Activated T-helper 2 cell treated with anti-CD3 and anti-CD28 coated beads, Interferon-gamma antibody, Interleukin-2, Interleukin-4, amounts not matched to agents 10 μg/mL and 5 μg/mL and 100 μg/mL, durations not matched to agents 14 hours and 24 hours and 36 hours (primary cell): ENCODE measurements around the gene SPDEF. TPM values are rescaled to one million over a fixed set of nuclear protein-coding genes. Genes with fewer than 3 reads are reported as not detected.

Experiments
- DNase-seq: peaks from one replicate; pipeline ENCODE4 v3.0.0; 2021; ENCODE audit warnings: low spot score
- H3K27ac Mint-ChIP-seq: one replicate; pipeline ENCODE4 v1.8.0; 2021; ENCODE audit warnings: mixed read lengths
- H3K27me3 Mint-ChIP-seq: one replicate; pipeline ENCODE4 v1.8.0; 2021; ENCODE audit warnings: low read depth, mixed read lengths
- H3K36me3 Mint-ChIP-seq: one replicate; pipeline ENCODE4 v1.8.0; 2021; ENCODE audit warnings: low read depth, mixed read lengths
- H3K4me1 Mint-ChIP-seq: one replicate; pipeline ENCODE4 v1.8.0; 2021; ENCODE audit warnings: low read depth, mixed read lengths
- H3K4me3 Mint-ChIP-seq: one replicate; pipeline ENCODE4 v1.8.0; 2021; ENCODE audit warnings: low read depth, mild to moderate bottlenecking, moderate library complexity, mixed read lengths
- H3K9me3 Mint-ChIP-seq: one replicate; pipeline ENCODE4 v1.8.0; 2021; ENCODE audit warnings: mixed read lengths
- intact Hi-C: fragments of 100-400 bp; cut with micrococcal nuclease; formaldehyde crosslinking; loops from one replicate; pipeline ENCODE4 v1.15.1; 2023
- total RNA-seq: library from RNA; stranded (reverse); gene quantifications from 2 replicates; pipeline ENCODE4 v1.2.3, GENCODE V29; 2022

The SPDEF gene
- total RNA-seq, 1 donor from 2014 or later, result 0.16 TPM

GRCh38 chr6:34555328-34555727, 801 bp downstream of the SPDEF start:
- Mint-ChIP-seq H3K27ac (no peak overlapping the region), H3K27me3 (no peaks in the 10 kb centered on the region), H3K4me1 (peaks cover 7% of the 10 kb centered on the region), H3K4me3 (no peak overlapping the region), H3K9me3 (no peaks in the 10 kb centered on the region), H3K36me3 (no peaks in the 10 kb centered on the region)
- intact Hi-C loops, result no loop called here
- no peak for DNase-seq

DNA sequence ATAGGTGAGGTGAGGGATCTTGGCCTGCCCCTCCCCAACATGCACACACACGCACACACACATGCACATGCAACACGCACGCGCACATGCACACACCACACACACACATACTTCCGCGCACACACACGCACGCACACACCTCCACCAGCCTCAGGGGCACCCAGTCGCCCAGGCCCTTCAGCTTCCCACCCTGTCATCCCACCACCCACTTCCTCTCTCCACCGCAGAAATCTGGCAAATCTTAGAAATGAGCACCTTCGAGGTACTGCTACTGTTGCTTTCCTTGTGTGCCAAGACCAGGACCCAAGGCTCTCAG, 1.2 kb downstream of the SPDEF start:
- intact Hi-C loops, result no loop called here
- Mint-ChIP-seq H3K36me3 (no peaks in the 10 kb centered on the region), H3K9me3 (no peaks in the 10 kb centered on the region), H3K4me1 (peaks cover 7% of the 10 kb centered on the region), H3K27ac (no peak overlapping the region), H3K4me3 (no peak overlapping the region), H3K27me3 (no peaks in the 10 kb centered on the region)
- DNase-seq, result no peak

- intact Hi-C loops, result no loop called here
- no peak for DNase-seq
- H3K27ac Mint-ChIP-seq, result no peak overlapping the region
These were observed 1.7 kb downstream of the SPDEF start for GRCh38 chr6:34554291-34555006.

GRCh38 chr6:34553750-34554149, 2.4 kb downstream of the SPDEF start:
- no peaks in the 10 kb centered on the region for H3K9me3 Mint-ChIP-seq
- H3K4me3 Mint-ChIP-seq, result no peak overlapping the region
- H3K27ac Mint-ChIP-seq, result no peak overlapping the region
- no peak for DNase-seq
- H3K27me3 Mint-ChIP-seq, result no peaks in the 10 kb centered on the region
- intact Hi-C loops, result no loop called here
- H3K4me1 Mint-ChIP-seq, result peaks cover 7% of the 10 kb centered on the region
- no peaks in the 10 kb centered on the region for H3K36me3 Mint-ChIP-seq

More at GRCh38 chr6:34554291-34555006, 1.7 kb downstream of the SPDEF start:
- H3K27me3 Mint-ChIP-seq, result no peaks in the 10 kb centered on the region
- no peaks in the 10 kb centered on the region for H3K36me3 Mint-ChIP-seq
- no peak overlapping the region for H3K4me3 Mint-ChIP-seq
- peaks cover 7% of the 10 kb centered on the region for H3K4me1 Mint-ChIP-seq
- no peaks in the 10 kb centered on the region for H3K9me3 Mint-ChIP-seq

GRCh38 chr6:34553146-34553545, 3.0 kb downstream of the SPDEF start:
- peaks cover 7% of the 10 kb centered on the region for H3K4me1 Mint-ChIP-seq
- H3K27me3 Mint-ChIP-seq, result no peaks in the 10 kb centered on the region
- no peaks in the 10 kb centered on the region for H3K9me3 Mint-ChIP-seq
- H3K27ac Mint-ChIP-seq, result no peak overlapping the region
- no peak overlapping the region for H3K4me3 Mint-ChIP-seq
- intact Hi-C loops, result no loop called here
- no peak for DNase-seq
- no peaks in the 10 kb centered on the region for H3K36me3 Mint-ChIP-seq

- H3K4me1 Mint-ChIP-seq, result peaks cover 7% of the 10 kb centered on the region
- intact Hi-C loops, result no loop called here
- H3K27me3 Mint-ChIP-seq, result no peaks in the 10 kb centered on the region
- no peaks in the 10 kb centered on the region for H3K36me3 Mint-ChIP-seq
- H3K9me3 Mint-ChIP-seq, result no peaks in the 10 kb centered on the region
- no peak overlapping the region for H3K4me3 Mint-ChIP-seq
- no peak for DNase-seq
- H3K27ac Mint-ChIP-seq, result no peak overlapping the region
These were observed 3.5 kb downstream of the SPDEF start for GRCh38 chr6:34552620-34553019.

- DNase-seq, result no peak
- no peaks in the 10 kb centered on the region for H3K9me3 Mint-ChIP-seq
- peaks cover 7% of the 10 kb centered on the region for H3K4me1 Mint-ChIP-seq
- no peak overlapping the region for H3K27ac Mint-ChIP-seq
- no peak overlapping the region for H3K4me3 Mint-ChIP-seq
- no peaks in the 10 kb centered on the region for H3K27me3 Mint-ChIP-seq
- H3K36me3 Mint-ChIP-seq, result no peaks in the 10 kb centered on the region
- intact Hi-C loops, result no loop called here
These were observed 4.4 kb downstream of the SPDEF start for GRCh38 chr6:34551720-34552119.

DNA sequence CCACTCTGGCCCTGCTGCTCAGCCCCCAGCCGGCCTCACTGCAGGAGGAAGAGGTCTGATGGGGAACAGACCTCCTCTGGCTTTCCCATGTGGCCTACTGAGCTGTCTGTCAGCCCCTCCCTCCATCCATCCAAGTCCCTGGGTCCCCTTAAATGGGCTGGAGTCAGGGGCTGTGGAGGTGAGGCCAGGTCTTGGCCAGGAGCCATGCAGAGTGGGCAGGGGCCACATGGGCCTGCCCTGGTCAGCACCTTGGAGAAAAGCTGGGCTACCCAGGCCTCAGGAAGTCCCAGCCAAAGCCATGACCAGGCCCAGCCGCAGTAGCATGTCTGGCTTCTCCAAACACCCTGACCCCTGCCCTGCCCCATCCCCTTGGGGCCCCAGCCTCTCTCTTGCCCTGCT, 6.3 kb downstream of the SPDEF start:
- Mint-ChIP-seq H3K9me3 (no peaks in the 10 kb centered on the region), H3K4me3 (no peak overlapping the region), H3K27me3 (no peaks in the 10 kb centered on the region), H3K27ac (no peak overlapping the region), H3K36me3 (no peaks in the 10 kb centered on the region), H3K4me1 (peaks cover 4% of the 10 kb centered on the region)
- no peak for DNase-seq
- intact Hi-C loops, result no loop called here

- H3K27me3 Mint-ChIP-seq, result no peaks in the 10 kb centered on the region
- H3K36me3 Mint-ChIP-seq, result no peaks in the 10 kb centered on the region
- no peak for DNase-seq
- H3K4me1 Mint-ChIP-seq, result peaks cover 4% of the 10 kb centered on the region
- intact Hi-C loops, result no loop called here
- no peak overlapping the region for H3K4me3 Mint-ChIP-seq
- H3K27ac Mint-ChIP-seq, result no peak overlapping the region
- H3K9me3 Mint-ChIP-seq, result no peaks in the 10 kb centered on the region
These were observed 6.9 kb downstream of the SPDEF start for GRCh38 chr6:34549026-34549803.

DNA sequence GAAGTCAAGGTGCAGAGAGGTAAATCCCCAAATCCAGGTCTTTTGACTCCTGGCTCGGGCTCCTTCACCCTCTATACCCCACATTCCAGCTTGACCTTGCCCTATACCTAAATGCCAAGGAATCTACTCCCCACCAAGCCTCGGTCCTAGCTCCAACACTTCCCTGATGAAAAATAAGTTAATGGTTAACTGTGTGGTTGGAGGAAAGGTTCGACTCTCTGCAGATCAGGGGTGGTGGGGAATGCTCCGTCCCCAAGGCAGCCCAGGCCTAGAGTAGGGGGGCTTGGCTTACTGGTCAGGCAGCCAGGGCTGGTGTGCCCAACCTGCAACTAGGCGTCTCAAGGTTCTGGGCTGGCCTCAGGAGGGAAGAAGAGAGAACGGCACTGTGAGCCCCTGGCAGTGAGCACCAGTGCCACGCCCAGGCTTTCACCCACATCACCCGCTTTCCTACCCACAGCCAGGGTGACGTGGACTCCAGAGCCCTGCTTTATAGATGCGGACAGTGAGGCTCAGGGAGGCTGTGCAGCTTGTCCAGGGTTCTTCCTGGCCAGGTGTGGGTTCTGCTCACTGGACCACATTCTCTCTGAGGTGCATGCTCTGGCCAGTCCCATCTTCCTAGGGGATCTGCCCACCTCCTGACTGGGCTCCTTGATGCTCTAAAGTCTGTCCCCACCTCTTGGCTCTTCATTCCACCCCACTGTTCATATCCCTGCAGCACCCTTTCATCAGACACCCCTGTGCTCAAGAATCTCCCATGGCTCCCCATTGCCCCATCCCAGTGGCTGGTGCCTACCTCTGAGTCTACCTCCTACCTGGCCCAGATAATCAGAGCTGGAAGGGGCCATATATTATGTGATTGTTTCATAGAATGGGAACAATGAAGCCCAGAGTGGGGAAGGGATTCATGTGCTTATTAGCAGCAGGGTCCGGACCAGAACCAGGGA, 8.2 kb downstream of the SPDEF start:
- Mint-ChIP-seq H3K4me3 (no peak overlapping the region), H3K27me3 (no peaks in the 10 kb centered on the region), H3K27ac (no peak overlapping the region), H3K9me3 (no peaks in the 10 kb centered on the region), H3K36me3 (no peaks in the 10 kb centered on the region), H3K4me1 (no peaks in the 10 kb centered on the region)
- no peak for DNase-seq
- intact Hi-C loops, result no loop called here

- Mint-ChIP-seq H3K4me1 (no peaks in the 10 kb centered on the region), H3K27ac (no peak overlapping the region), H3K36me3 (no peaks in the 10 kb centered on the region), H3K9me3 (no peaks in the 10 kb centered on the region), H3K27me3 (no peaks in the 10 kb centered on the region), H3K4me3 (no peak overlapping the region)
- DNase-seq, result no peak
- intact Hi-C loops, result no loop called here
These were observed 9.4 kb downstream of the SPDEF start for GRCh38 chr6:34546551-34547321.

- no peaks in the 10 kb centered on the region for H3K9me3 Mint-ChIP-seq
- H3K4me3 Mint-ChIP-seq, result no peak overlapping the region
- H3K27me3 Mint-ChIP-seq, result no peaks in the 10 kb centered on the region
- intact Hi-C loops, result no loop called here
- H3K27ac Mint-ChIP-seq, result no peak overlapping the region
- H3K4me1 Mint-ChIP-seq, result no peaks in the 10 kb centered on the region
- DNase-seq, result no peak
- H3K36me3 Mint-ChIP-seq, result no peaks in the 10 kb centered on the region
These were observed 11.2 kb downstream of the SPDEF start for GRCh38 chr6:34544776-34545471.
